ENCODE results near the gene RFX2. TPM values are rescaled to one million over a fixed set of nuclear protein-coding genes. Genes with fewer than 3 reads are reported as not detected.

The RFX2 gene
- total and polyA plus RNA-seq, 12 donors: 2.3 to 10.4 (median 4.6) TPM

- Histone ChIP-seq H3K27ac (no peak overlapping the region), H3K9me3 (replicated peaks in 1 of 3) (no peaks in the 10 kb centered on the region), H3K27me3 (no peaks in the 10 kb centered on the region), H3K4me3 (no peak overlapping the region), H3K36me3 (replicated peaks in 1 of 2) (no peaks in the 10 kb centered on the region), H3K4me1 (replicated peaks in 1 of 2) (no peaks in the 10 kb centered on the region)
- DNase-seq: no peak
- intact Hi-C loops (cut with DNase I): loop anchor here (2.0 to 5.0 kb wide), 2 partner anchors 79 to 81 kb away; no protein-coding TSS in a partner anchor
- whole genome bisulfite sequencing, 4 donors: 81 to 87% (median 84%) methylated on average over 6 of the region's 6 CpGs
- TF ChIP-seq, protein P1, sequence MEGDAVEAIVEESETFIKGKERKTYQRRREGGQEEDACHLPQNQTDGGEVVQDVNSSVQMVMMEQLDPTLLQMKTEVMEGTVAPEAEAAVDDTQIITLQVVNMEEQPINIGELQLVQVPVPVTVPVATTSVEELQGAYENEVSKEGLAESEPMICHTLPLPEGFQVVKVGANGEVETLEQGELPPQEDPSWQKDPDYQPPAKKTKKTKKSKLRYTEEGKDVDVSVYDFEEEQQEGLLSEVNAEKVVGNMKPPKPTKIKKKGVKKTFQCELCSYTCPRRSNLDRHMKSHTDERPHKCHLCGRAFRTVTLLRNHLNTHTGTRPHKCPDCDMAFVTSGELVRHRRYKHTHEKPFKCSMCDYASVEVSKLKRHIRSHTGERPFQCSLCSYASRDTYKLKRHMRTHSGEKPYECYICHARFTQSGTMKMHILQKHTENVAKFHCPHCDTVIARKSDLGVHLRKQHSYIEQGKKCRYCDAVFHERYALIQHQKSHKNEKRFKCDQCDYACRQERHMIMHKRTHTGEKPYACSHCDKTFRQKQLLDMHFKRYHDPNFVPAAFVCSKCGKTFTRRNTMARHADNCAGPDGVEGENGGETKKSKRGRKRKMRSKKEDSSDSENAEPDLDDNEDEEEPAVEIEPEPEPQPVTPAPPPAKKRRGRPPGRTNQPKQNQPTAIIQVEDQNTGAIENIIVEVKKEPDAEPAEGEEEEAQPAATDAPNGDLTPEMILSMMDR (IDR thresholded peaks at IDR 0.05): no peak
- TF ChIP-seq POLR2A (IDR thresholded peaks at IDR 0.05): no peak
Observed at GRCh38 chr19:6127716-6128335, 17.5 kb upstream of the RFX2 start.

GRCh38 chr19:6126335-6126974 is 16.2 kb upstream of the RFX2 start:
- no peak for TF ChIP-seq POLR2A (IDR thresholded peaks at IDR 0.05)
- TF ChIP-seq, protein P1 (IDR thresholded peaks at IDR 0.05): peak in 3 of 6 experiments; percentile 11 to 23 (median 22)
- Histone ChIP-seq H3K27me3 (no peaks in the 10 kb centered on the region), H3K4me3 (no peak overlapping the region), H3K27ac (no peak overlapping the region), H3K36me3 (replicated peaks in 1 of 2) (no peaks in the 10 kb centered on the region), H3K4me1 (replicated peaks in 1 of 2) (no peaks in the 10 kb centered on the region), H3K9me3 (replicated peaks in 1 of 3) (no peaks in the 10 kb centered on the region)
- DNase-seq: no peak
- intact Hi-C loops (cut with DNase I): loop anchor here (2.0 to 5.0 kb wide), 2 partner anchors 78 to 79 kb away; no protein-coding TSS in a partner anchor
- 33 to 46% (median 37%) methylated on average over 3 of the region's 3 CpGs for WGBS, 4 donors

DNA sequence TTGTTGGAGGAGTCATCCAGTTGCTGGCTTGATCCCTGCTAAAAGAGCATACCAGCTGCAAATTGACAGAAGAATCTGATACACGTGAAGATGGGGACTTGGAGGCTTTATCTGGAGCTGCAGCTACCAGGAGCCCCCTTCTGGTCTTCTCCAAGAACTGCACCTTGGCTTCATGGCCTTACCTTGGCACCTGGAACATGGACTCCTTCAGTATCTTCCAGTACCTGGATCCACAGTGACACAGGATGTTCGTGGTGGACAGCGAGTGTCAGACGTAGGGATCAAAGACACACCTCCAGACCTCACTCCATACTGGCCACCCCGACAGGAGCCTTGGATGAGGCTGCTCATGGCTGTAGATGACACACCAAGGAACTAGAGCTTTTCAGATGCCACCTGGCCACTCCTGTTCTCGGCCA is 15.3 kb upstream of the RFX2 start:
- intact Hi-C loops (cut with DNase I): loop anchor here in 1 of 2 donors (5.0 kb wide), 1 partner anchor 78 kb away; no protein-coding TSS in a partner anchor
- peak; percentile 57 to 84 (median 65) for DNase-seq
- TF ChIP-seq, protein P1 (IDR thresholded peaks at IDR 0.05): peak; percentile 86 to 95 (median 92)
- no peak for TF ChIP-seq POLR2A (IDR thresholded peaks at IDR 0.05)
- Histone ChIP-seq H3K27ac (no peak overlapping the region), H3K4me1 (replicated peaks in 1 of 2) (no peaks in the 10 kb centered on the region), H3K27me3 (no peaks in the 10 kb centered on the region), H3K36me3 (replicated peaks in 1 of 2) (no peaks in the 10 kb centered on the region), H3K4me3 (no peak overlapping the region), H3K9me3 (replicated peaks in 1 of 3) (no peaks in the 10 kb centered on the region)
- WGBS, 4 donors: 17 to 39% (median 24%) methylated on average over 2 to 6 of the region's 6 CpGs

DNA sequence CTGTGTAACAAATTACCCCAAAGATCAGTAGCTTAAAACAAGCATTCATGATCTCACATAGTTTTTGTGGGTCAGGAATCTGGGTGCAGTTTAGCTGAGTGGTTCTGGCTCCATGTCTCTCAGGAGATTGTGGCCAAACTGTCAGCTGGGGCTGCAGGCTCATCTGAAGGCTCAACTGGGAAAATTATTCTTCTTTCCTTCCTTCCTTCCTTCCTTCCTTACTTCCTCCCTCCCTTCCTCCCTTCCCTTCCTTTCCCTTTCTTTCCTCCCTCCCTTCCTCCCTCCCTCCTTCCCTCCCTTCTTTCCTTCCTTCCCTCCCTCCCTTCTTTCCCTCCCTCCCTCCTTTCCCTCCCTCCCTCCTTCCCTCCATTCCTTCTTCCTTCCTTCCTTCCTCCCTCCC is 8.7 kb upstream of the RFX2 start:
- TF ChIP-seq, protein P1 (IDR thresholded peaks at IDR 0.05): no peak
- no peak for TF ChIP-seq POLR2A (IDR thresholded peaks at IDR 0.05)
- Histone ChIP-seq H3K27me3 (no peaks in the 10 kb centered on the region), H3K27ac (no peak overlapping the region), H3K9me3 (replicated peaks in 1 of 3) (no peaks in the 10 kb centered on the region), H3K4me3 (no peak overlapping the region), H3K4me1 (replicated peaks in 1 of 2) (no peaks in the 10 kb centered on the region), H3K36me3 (replicated peaks in 1 of 2) (no peaks in the 10 kb centered on the region)
- DNase-seq: no peak
- intact Hi-C loops (cut with DNase I): no loop called here
